OCI-LY3 (cell line): ENCODE results near the gene DOCK1.

Experiments used
- EZH2phosphoT487 ChIP-seq: fragments of 200-600 bp; shearing (Covaris generic); IDR thresholded peaks from 2 replicates; pipeline ENCODE4 v1.6.1; 2018; ENCODE audit warnings: antibody characterized with exemption, mixed run types, low read depth
- TF ChIP-seq, protein P1 (sequence below): fragments of 200-600, 300-600 bp; sonication (generic); IDR thresholded peaks from 2 replicates; pipeline ENCODE4 v1.5.1; 2014; ENCODE audit warnings: antibody characterized with exemption, low read length, low read depth

DNA sequence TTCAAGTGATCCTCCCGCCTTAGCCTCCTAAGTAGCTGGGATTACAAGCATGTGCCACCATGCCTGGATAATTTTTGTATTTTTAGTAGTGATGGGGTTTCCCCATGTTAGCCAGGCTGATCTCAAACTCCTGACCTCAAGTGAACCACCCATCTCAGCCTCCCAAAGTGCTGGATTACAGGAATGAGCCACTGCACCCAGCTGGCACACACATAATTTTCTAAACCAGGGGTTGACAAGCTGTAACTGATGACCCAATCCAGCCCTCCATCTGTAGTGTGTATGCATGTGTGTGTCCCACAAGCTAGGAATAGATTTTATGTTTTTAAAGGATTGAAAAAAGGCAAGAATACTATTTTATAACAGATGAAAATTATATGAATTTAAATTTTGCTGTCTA is 417.1 kb downstream of the DOCK1 start:
- no peak for TF ChIP-seq EZH2phosphoT487
- TF ChIP-seq, protein P1, sequence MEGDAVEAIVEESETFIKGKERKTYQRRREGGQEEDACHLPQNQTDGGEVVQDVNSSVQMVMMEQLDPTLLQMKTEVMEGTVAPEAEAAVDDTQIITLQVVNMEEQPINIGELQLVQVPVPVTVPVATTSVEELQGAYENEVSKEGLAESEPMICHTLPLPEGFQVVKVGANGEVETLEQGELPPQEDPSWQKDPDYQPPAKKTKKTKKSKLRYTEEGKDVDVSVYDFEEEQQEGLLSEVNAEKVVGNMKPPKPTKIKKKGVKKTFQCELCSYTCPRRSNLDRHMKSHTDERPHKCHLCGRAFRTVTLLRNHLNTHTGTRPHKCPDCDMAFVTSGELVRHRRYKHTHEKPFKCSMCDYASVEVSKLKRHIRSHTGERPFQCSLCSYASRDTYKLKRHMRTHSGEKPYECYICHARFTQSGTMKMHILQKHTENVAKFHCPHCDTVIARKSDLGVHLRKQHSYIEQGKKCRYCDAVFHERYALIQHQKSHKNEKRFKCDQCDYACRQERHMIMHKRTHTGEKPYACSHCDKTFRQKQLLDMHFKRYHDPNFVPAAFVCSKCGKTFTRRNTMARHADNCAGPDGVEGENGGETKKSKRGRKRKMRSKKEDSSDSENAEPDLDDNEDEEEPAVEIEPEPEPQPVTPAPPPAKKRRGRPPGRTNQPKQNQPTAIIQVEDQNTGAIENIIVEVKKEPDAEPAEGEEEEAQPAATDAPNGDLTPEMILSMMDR: no peak
